Central memory CD8-positive, alpha-beta T cell (primary cell): ENCODE data around the gene USP49.

Experiments used
- ATAC-seq: fragments of 150-1000 bp; cut with Tn5 transposase; replicated peaks from 2 replicates; pipeline ENCODE4 v1.10.0; 2022; ENCODE audit warnings: mild to moderate bottlenecking, moderate FRiP score, moderate number of reproducible peaks; ENCODE audit not compliant: poor library complexity, severe bottlenecking; ENCODE audit errors: extremely low read depth
- DNase-seq, 2 donors: peaks; one replicate each; pipeline ENCODE4 v3.0.0; 2021; ENCODE audit warnings: low spot score in 2 of 2
- H3K27ac Mint-ChIP-seq: one replicate; pipeline ENCODE4 v1.8.0; 2022; ENCODE audit warnings: low read depth, mild to moderate bottlenecking, moderate library complexity, mixed read lengths
- H3K27me3 Mint-ChIP-seq: one replicate; pipeline ENCODE4 v1.8.0; 2022; ENCODE audit warnings: mixed read lengths
- H3K36me3 Mint-ChIP-seq: one replicate; pipeline ENCODE4 v1.8.0; 2022; ENCODE audit warnings: mild to moderate bottlenecking, moderate library complexity, mixed read lengths; ENCODE audit not compliant: insufficient read depth
- H3K4me1 Mint-ChIP-seq: one replicate; pipeline ENCODE4 v1.8.0; 2022; ENCODE audit warnings: mixed read lengths
- H3K4me3 Mint-ChIP-seq: one replicate; pipeline ENCODE4 v1.8.0; 2022; ENCODE audit warnings: mild to moderate bottlenecking, moderate library complexity, mixed read lengths
- H3K9me3 Mint-ChIP-seq: one replicate; pipeline ENCODE4 v1.8.0; 2022; ENCODE audit warnings: mixed read lengths

The USP49 gene

GRCh38 chr6:41917528-41917927 is 22.4 kb upstream of the USP49 start:
- H3K4me1 Mint-ChIP-seq, result peaks cover 42% of the 10 kb centered on the region
- H3K27ac Mint-ChIP-seq, result no peak overlapping the region
- no peaks in the 10 kb centered on the region for H3K27me3 Mint-ChIP-seq
- ATAC-seq (no peak), DNase-seq (no peak)
- H3K9me3 Mint-ChIP-seq, result no peaks in the 10 kb centered on the region
- H3K4me3 Mint-ChIP-seq, result no peak overlapping the region
- H3K36me3 Mint-ChIP-seq, result peaks cover 32% of the 10 kb centered on the region

GRCh38 chr6:41914869-41915530 is 19.8 kb upstream of the USP49 start:
- Mint-ChIP-seq H3K27me3 (no peaks in the 10 kb centered on the region), H3K4me1 (peaks cover 17% of the 10 kb centered on the region), H3K27ac (no peak overlapping the region), H3K9me3 (no peaks in the 10 kb centered on the region), H3K36me3 (peaks cover 25% of the 10 kb centered on the region), H3K4me3 (no peak overlapping the region)
- DNase-seq, result no peak
- no peak for ATAC-seq

GRCh38 chr6:41914343-41914742 is 19.2 kb upstream of the USP49 start:
- no peak for ATAC-seq
- DNase-seq, result no peak
- Mint-ChIP-seq H3K4me3 (no peak overlapping the region), H3K27me3 (no peaks in the 10 kb centered on the region), H3K36me3 (peaks cover 22% of the 10 kb centered on the region), H3K27ac (no peak overlapping the region), H3K4me1 (peaks cover 18% of the 10 kb centered on the region), H3K9me3 (no peaks in the 10 kb centered on the region)

GRCh38 chr6:41909727-41910126 is 14.6 kb upstream of the USP49 start:
- H3K4me1 Mint-ChIP-seq, result peaks cover 27% of the 10 kb centered on the region
- H3K9me3 Mint-ChIP-seq, result no peaks in the 10 kb centered on the region
- no peak overlapping the region for H3K4me3 Mint-ChIP-seq
- DNase-seq, result no peak
- no peak for ATAC-seq
- peak overlapping the region; percentile 32 for H3K27ac Mint-ChIP-seq
- H3K27me3 Mint-ChIP-seq, result no peaks in the 10 kb centered on the region
- peaks cover 29% of the 10 kb centered on the region for H3K36me3 Mint-ChIP-seq

GRCh38 chr6:41901882-41902519 is 6.8 kb upstream of the USP49 start:
- ATAC-seq, result peak; percentile 43
- no peaks in the 10 kb centered on the region for H3K9me3 Mint-ChIP-seq
- H3K27me3 Mint-ChIP-seq, result no peaks in the 10 kb centered on the region
- H3K27ac Mint-ChIP-seq, result no peak overlapping the region
- peaks cover 11% of the 10 kb centered on the region for H3K36me3 Mint-ChIP-seq
- no peak overlapping the region for H3K4me3 Mint-ChIP-seq
- DNase-seq, result peak; percentile 25 to 36
- peaks cover 20% of the 10 kb centered on the region for H3K4me1 Mint-ChIP-seq

GRCh38 chr6:41900861-41901260 is 5.7 kb upstream of the USP49 start:
- peaks cover 26% of the 10 kb centered on the region for H3K4me1 Mint-ChIP-seq
- H3K27ac Mint-ChIP-seq, result no peak overlapping the region
- H3K4me3 Mint-ChIP-seq, result no peak overlapping the region
- ATAC-seq (no peak), DNase-seq (no peak)
- H3K36me3 Mint-ChIP-seq, result peaks cover 9% of the 10 kb centered on the region
- H3K9me3 Mint-ChIP-seq, result no peaks in the 10 kb centered on the region
- H3K27me3 Mint-ChIP-seq, result no peaks in the 10 kb centered on the region

GRCh38 chr6:41896281-41896680 is 1.1 kb upstream of the USP49 start:
- Mint-ChIP-seq H3K4me3 (no peak overlapping the region), H3K27ac (no peak overlapping the region)

GRCh38 chr6:41894366-41895299 is 542 bp downstream of the USP49 start:
- H3K9me3 Mint-ChIP-seq, result no peaks in the 10 kb centered on the region
- no peaks in the 10 kb centered on the region for H3K27me3 Mint-ChIP-seq
- ATAC-seq (peak; percentile 44), DNase-seq (no peak)
- H3K36me3 Mint-ChIP-seq, result peaks cover 6% of the 10 kb centered on the region
- peaks cover 14% of the 10 kb centered on the region for H3K4me1 Mint-ChIP-seq
- H3K27ac Mint-ChIP-seq, result no peak overlapping the region
- H3K4me3 Mint-ChIP-seq, result no peak overlapping the region

More at GRCh38 chr6:41896281-41896680, 1.1 kb upstream of the USP49 start:
- ATAC-seq, result no peak
- Mint-ChIP-seq H3K27me3 (no peaks in the 10 kb centered on the region), H3K9me3 (no peaks in the 10 kb centered on the region), H3K36me3 (peaks cover 6% of the 10 kb centered on the region), H3K4me1 (peaks cover 14% of the 10 kb centered on the region)
- no peak for DNase-seq

- DNase-seq, result no peak
- Mint-ChIP-seq H3K27ac (no peak overlapping the region), H3K9me3 (no peaks in the 10 kb centered on the region), H3K4me1 (peaks cover 14% of the 10 kb centered on the region), H3K4me3 (no peak overlapping the region), H3K27me3 (no peaks in the 10 kb centered on the region), H3K36me3 (peaks cover 6% of the 10 kb centered on the region)
- no peak for ATAC-seq
These were observed 2.1 kb downstream of the USP49 start for GRCh38 chr6:41892921-41893564.

- DNase-seq (no peak), ATAC-seq (no peak)
- no peaks in the 10 kb centered on the region for H3K9me3 Mint-ChIP-seq
- no peak overlapping the region for H3K27ac Mint-ChIP-seq
- no peak overlapping the region for H3K4me3 Mint-ChIP-seq
- H3K27me3 Mint-ChIP-seq, result no peaks in the 10 kb centered on the region
- no peaks in the 10 kb centered on the region for H3K4me1 Mint-ChIP-seq
- H3K36me3 Mint-ChIP-seq, result no peaks in the 10 kb centered on the region
These were observed 7.8 kb downstream of the USP49 start for GRCh38 chr6:41887331-41887751.

GRCh38 chr6:41885930-41886329 is 9.2 kb downstream of the USP49 start:
- ATAC-seq (no peak), DNase-seq (no peak)
- H3K27me3 Mint-ChIP-seq, result no peaks in the 10 kb centered on the region
- no peak overlapping the region for H3K27ac Mint-ChIP-seq
- no peak overlapping the region for H3K4me3 Mint-ChIP-seq
- no peaks in the 10 kb centered on the region for H3K9me3 Mint-ChIP-seq
- H3K36me3 Mint-ChIP-seq, result no peaks in the 10 kb centered on the region
- no peaks in the 10 kb centered on the region for H3K4me1 Mint-ChIP-seq

GRCh38 chr6:41884957-41885356 is 10.2 kb downstream of the USP49 start:
- Mint-ChIP-seq H3K36me3 (no peaks in the 10 kb centered on the region), H3K4me3 (no peak overlapping the region), H3K27me3 (no peaks in the 10 kb centered on the region), H3K9me3 (no peaks in the 10 kb centered on the region), H3K4me1 (no peaks in the 10 kb centered on the region), H3K27ac (no peak overlapping the region)
- ATAC-seq (no peak), DNase-seq (no peak)
